CD8-positive, alpha-beta memory T cell (primary cell): ENCODE measurements around the gene MSH6. TPM values are rescaled to one million over a fixed set of nuclear protein-coding genes. Genes with fewer than 3 reads are reported as not detected.
A peak's percentile ranks its signal among the peaks of the same experiment; 100 is the strongest.

Source experiments
- CTCF ChIA-PET: fragments of 350-600 bp; sonication (Branson Sonifier 250); formaldehyde crosslinking; loops from one replicate; lab custom pipeline; 2021; ENCODE audit warnings: antibody characterized with exemption; lab: Charles Lee
- POLR2A ChIA-PET: fragments of 350-600 bp; sonication (Branson Sonifier 250); formaldehyde crosslinking; loops from one replicate; lab custom pipeline; 2021; ENCODE audit warnings: antibody characterized with exemption; lab: Charles Lee
- DNase-seq, 5 donors: peaks; one replicate each; pipeline versions ENCODE4 v3.0.0 to v3.0.0-alpha.2; 2020 to 2022; ENCODE audit warnings: mixed read lengths in 1 of 5
- H3K27ac ChIP-seq: one replicate; pipeline ENCODE4 v1.7.0; 2013; ENCODE audit warnings: low read depth, mild to moderate bottlenecking, low read length, moderate library complexity
- H3K27me3 ChIP-seq: 2 replicates; pipeline ENCODE4 v1.7.0; 2013; ENCODE audit warnings: low read length, mild to moderate bottlenecking; ENCODE audit not compliant: insufficient read depth, poor library complexity, severe bottlenecking
- H3K36me3 ChIP-seq: 2 replicates; pipeline ENCODE4 v1.7.0; 2013; ENCODE audit warnings: mild to moderate bottlenecking, low read length, moderate library complexity; ENCODE audit not compliant: insufficient read depth
- H3K4me1 ChIP-seq: 2 replicates; pipeline ENCODE4 v1.7.0; 2013; ENCODE audit warnings: mild to moderate bottlenecking, low read length, moderate library complexity; ENCODE audit not compliant: insufficient read depth
- H3K4me3 ChIP-seq: 2 replicates; pipeline ENCODE4 v1.7.0; 2013; ENCODE audit warnings: mild to moderate bottlenecking, low read length
- H3K9me3 ChIP-seq: 2 replicates; pipeline ENCODE4 v1.7.0; 2013; ENCODE audit warnings: mild to moderate bottlenecking, low read length
- H3K27ac Mint-ChIP-seq, 8 donors: one replicate each; pipeline ENCODE4 v1.8.0; 2020 to 2021; ENCODE audit warnings: mixed read lengths in 8 of 8, mild to moderate bottlenecking in 6 of 8, inconsistent platforms in 3 of 8, moderate library complexity in 3 of 8
- H3K27me3 Mint-ChIP-seq, 2 donors: one replicate each; pipeline ENCODE4 v1.8.0; 2020 to 2021; ENCODE audit warnings: mixed read lengths in 2 of 2, mild to moderate bottlenecking in 1 of 2, moderate library complexity in 1 of 2
- H3K36me3 Mint-ChIP-seq, 3 donors: one replicate each; pipeline ENCODE4 v1.8.0; 2020 to 2021; ENCODE audit warnings: mixed read lengths in 3 of 3, inconsistent platforms in 1 of 3, mild to moderate bottlenecking in 1 of 3
- H3K4me1 Mint-ChIP-seq, 3 donors: one replicate each; pipeline ENCODE4 v1.8.0; 2020 to 2021; ENCODE audit warnings: mixed read lengths in 3 of 3, inconsistent platforms in 1 of 3, mild to moderate bottlenecking in 1 of 3
- H3K4me3 Mint-ChIP-seq, 7 donors: one replicate each; pipeline ENCODE4 v1.8.0; 2020 to 2021; ENCODE audit warnings: mixed read lengths in 7 of 7, mild to moderate bottlenecking in 6 of 7, moderate library complexity in 4 of 7, inconsistent platforms in 2 of 7
- H3K9me3 Mint-ChIP-seq, 5 donors: one replicate each; pipeline ENCODE4 v1.8.0; 2020 to 2022; ENCODE audit warnings: mixed read lengths in 5 of 5, mild to moderate bottlenecking in 3 of 5, moderate library complexity in 2 of 5, inconsistent platforms in 1 of 5
- polyA plus RNA-seq: library from polyadenylated mRNA; unstranded; fragments of 300-500 nt; fragmentation: Illumina TruSeq; gene quantifications from one replicate; pipeline ENCODE4 v1.2.3, GENCODE V29; 2021
- total RNA-seq, 2 experiments: library from RNA; stranded (reverse); gene quantifications; one replicate each; pipeline ENCODE4 v1.2.3, GENCODE V29; 2021

Gene MSH6
- total and polyA plus RNA-seq, 3 experiments from 2014 or later = 17.6 to 152 (median 142) TPM

DNA sequence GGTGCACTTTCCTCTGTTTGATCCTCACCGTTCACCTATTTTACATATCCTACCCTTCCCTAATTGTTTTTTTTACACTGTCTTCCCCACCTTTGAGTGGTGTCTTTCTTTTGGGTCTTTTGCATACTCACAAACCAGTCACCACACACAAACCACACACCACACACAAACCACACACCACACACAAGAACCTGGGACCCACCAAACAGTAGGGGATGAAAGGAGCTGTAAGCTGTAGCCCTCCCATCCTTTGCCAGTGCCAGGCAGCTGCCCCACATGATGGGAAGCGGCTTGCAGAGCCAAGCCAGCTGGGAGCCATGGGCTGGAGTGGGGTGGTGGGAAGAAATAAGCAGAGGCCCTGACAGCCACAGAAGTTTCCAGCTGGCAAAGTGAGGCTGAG lies 38.9 kb upstream of the MSH6 start:
- DNase-seq = no peak
- ChIA-PET POLR2A (no interaction called here), CTCF (interaction anchor here (0.7 kb wide), 1 partner anchor 1156 kb away, joined by 3 read pairs; no protein-coding TSS in a partner anchor)
- H3K27me3 Mint-ChIP-seq = peaks cover 16 to 28% of the 10 kb centered on the region in 2 donors
- peaks cover 0 to 1% (median 0%) of the 10 kb centered on the region in 3 donors for H3K36me3 Mint-ChIP-seq
- H3K9me3 ChIP-seq = no peaks in the 10 kb centered on the region
- H3K27ac Mint-ChIP-seq = peak overlapping the region in 1 of 8 donors; percentile 87
- H3K27me3 ChIP-seq = peaks cover 3% of the 10 kb centered on the region
- no peak overlapping the region for H3K4me3 Mint-ChIP-seq
- no peak overlapping the region for H3K27ac ChIP-seq
- no peaks in the 10 kb centered on the region for H3K4me1 Mint-ChIP-seq
- H3K4me1 ChIP-seq = no peaks in the 10 kb centered on the region
- H3K36me3 ChIP-seq = no peaks in the 10 kb centered on the region
- no peak overlapping the region for H3K4me3 ChIP-seq
- peaks cover 0 to 17% (median 6%) of the 10 kb centered on the region in 5 donors for H3K9me3 Mint-ChIP-seq

DNA sequence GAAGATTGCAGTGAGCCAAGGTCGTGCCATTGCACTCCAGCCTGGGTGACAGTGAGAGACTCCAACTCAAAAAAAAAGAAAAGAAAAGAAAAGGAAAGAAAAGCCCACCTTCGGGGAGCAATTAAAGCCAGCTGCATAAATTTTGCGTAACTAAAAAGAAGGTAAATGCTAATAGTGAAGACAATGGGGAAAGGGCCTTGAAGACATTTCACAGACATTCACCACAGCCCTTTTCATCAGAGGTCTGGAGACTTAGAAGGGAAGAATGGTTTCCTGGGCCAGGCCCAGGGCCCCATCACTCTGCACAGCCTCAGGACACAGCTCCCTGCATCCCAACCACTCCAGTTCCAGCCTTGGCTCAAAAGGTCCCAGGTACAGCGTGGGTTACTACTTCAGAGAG lies 35.1 kb upstream of the MSH6 start:
- CTCF ChIA-PET = no interaction called here
- POLR2A ChIA-PET = no interaction called here
- Histone ChIP-seq H3K27me3 (no peaks in the 10 kb centered on the region), H3K4me3 (no peak overlapping the region), H3K4me1 (no peaks in the 10 kb centered on the region), H3K9me3 (no peaks in the 10 kb centered on the region), H3K36me3 (no peaks in the 10 kb centered on the region), H3K27ac (no peak overlapping the region)
- peaks cover 0 to 17% (median 6%) of the 10 kb centered on the region in 5 donors for H3K9me3 Mint-ChIP-seq
- DNase-seq = no peak
- no peak overlapping the region for H3K4me3 Mint-ChIP-seq
- H3K36me3 Mint-ChIP-seq = no peaks in the 10 kb centered on the region
- no peak overlapping the region for H3K27ac Mint-ChIP-seq
- peaks cover 0 to 11% (median 0%) of the 10 kb centered on the region in 3 donors for H3K4me1 Mint-ChIP-seq
- peaks cover 7 to 22% of the 10 kb centered on the region in 2 donors for H3K27me3 Mint-ChIP-seq

DNA sequence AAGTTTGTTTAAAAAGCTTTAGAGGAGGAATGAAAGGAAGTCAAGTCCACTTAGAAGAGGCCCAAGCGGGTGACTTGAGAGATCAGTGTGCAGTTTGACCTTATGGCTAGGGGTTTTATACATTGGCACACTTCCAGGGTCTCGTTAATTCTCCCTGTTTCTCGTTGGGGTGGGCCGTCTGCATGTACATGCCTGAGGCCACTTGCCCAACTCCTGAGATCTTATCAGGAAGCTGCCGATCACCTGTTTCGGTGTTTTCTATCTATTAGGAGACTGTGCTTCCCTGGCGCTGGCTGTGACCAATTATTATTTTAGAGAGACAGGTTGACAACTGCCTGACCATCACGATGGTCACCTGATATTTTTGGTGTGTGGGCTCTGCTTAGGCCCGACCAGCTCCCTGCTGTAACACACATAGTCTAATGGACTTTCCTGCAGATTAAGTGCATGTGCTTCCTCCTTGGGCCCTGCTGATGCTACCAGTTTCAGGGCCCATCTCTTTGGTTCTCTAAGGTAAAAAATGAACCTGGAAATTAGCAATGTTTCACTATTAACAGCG lies 31.0 kb upstream of the MSH6 start:
- peaks cover 0 to 11% (median 0%) of the 10 kb centered on the region in 3 donors for H3K4me1 Mint-ChIP-seq
- H3K27me3 ChIP-seq = no peaks in the 10 kb centered on the region
- CTCF ChIA-PET = no interaction called here
- no peak overlapping the region for H3K27ac ChIP-seq
- POLR2A ChIA-PET = interaction anchor here (2.0 kb wide), 1 partner anchor 31 kb away, joined by 9 read pairs; the partner anchor contains the start of gene MSH6
- H3K4me3 ChIP-seq = no peak overlapping the region
- peaks cover 0 to 4% of the 10 kb centered on the region in 2 donors for H3K27me3 Mint-ChIP-seq
- H3K36me3 Mint-ChIP-seq = no peaks in the 10 kb centered on the region
- peak overlapping the region in 3 of 7 donors; percentile 36 to 59 (median 52) for H3K4me3 Mint-ChIP-seq
- peaks cover 0 to 11% (median 4%) of the 10 kb centered on the region in 5 donors for H3K9me3 Mint-ChIP-seq
- no peaks in the 10 kb centered on the region for H3K4me1 ChIP-seq
- peak overlapping the region in 4 of 8 donors; percentile 70 to 81 (median 75) for H3K27ac Mint-ChIP-seq
- no peak for DNase-seq
- no peaks in the 10 kb centered on the region for H3K9me3 ChIP-seq
- H3K36me3 ChIP-seq = no peaks in the 10 kb centered on the region

DNA sequence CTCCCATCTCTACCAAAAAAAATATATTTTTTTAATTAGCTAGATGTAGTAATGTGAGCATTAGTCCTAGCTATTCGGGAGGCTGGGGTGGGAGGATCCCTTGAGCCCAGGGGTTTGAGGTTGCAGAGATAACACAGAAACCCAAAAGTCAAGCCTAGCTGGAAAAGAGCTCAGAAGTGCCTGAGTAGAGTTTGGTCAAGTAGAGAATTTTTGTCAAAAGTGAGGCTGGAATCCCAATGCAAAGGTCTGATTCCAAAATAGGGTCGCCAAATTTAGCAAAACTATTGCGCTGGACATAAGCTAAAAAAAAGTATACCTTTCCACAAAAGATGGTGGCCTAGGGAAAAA lies 15.5 kb upstream of the MSH6 start:
- peaks cover 4 to 6% of the 10 kb centered on the region in 2 donors for H3K27me3 Mint-ChIP-seq
- Histone ChIP-seq H3K4me1 (peaks cover 7% of the 10 kb centered on the region), H3K9me3 (no peaks in the 10 kb centered on the region), H3K36me3 (no peaks in the 10 kb centered on the region), H3K27me3 (no peaks in the 10 kb centered on the region), H3K27ac (no peak overlapping the region), H3K4me3 (no peak overlapping the region)
- H3K27ac Mint-ChIP-seq = no peak overlapping the region
- ChIA-PET CTCF (interaction anchor here (0.7 to 2.8 kb wide), 23 partner anchors 8 to 785 kb away, joined by 3 to 38 read pairs (median 3); partner anchors contain the start of genes MSH2 and MSH6), POLR2A (interaction anchor here (0.5 to 0.7 kb wide), 3 partner anchors 53 to 432 kb away, joined by 3 to 6 read pairs (median 3); no protein-coding TSS in a partner anchor)
- no peaks in the 10 kb centered on the region for H3K36me3 Mint-ChIP-seq
- DNase-seq = peak in 1 of 5 donors; percentile 15
- H3K4me1 Mint-ChIP-seq = peaks cover 3 to 6% (median 5%) of the 10 kb centered on the region in 3 donors
- H3K9me3 Mint-ChIP-seq = no peaks in the 10 kb centered on the region
- H3K4me3 Mint-ChIP-seq = peak overlapping the region in 1 of 7 donors; percentile 61

DNA sequence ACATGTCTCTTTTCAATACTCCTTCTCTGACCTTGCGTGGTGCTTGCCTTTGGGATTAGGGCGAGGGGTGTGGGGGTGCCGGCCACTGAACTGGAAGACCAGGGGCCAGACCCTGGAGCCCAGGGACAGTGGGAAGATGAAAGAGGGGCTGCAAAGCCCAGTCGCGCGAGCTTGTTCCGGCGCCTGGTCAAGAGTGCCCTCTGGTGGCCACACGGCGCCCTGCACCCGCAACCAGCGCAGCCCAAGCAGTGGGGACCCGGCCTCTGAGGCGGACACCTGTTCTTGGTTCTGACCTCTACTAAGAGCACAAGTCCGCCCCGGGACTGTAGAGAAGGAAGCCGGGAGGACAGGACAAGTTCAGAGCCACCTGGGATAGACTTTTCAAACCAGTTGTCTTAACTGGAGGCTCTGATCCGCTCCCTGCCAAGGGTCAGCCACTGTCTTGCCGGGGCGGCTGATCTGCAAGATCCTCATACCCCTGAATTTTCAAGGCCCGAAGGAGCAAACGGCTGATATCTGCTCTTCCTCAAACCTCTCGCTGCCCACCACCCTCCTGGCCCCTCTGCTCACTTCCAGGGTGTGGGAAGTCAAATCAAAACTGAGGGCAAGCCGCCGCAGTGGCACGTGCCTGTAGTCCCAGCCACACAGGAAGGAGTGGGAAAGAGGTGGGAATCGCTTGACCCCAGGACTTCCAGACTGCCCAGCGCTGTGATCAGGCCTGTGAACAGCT lies 14.9 kb upstream of the MSH6 start:
- H3K4me1 Mint-ChIP-seq = peaks cover 3 to 6% (median 5%) of the 10 kb centered on the region in 3 donors
- H3K27ac Mint-ChIP-seq = peak overlapping the region in 1 of 8 donors; percentile 70
- Histone ChIP-seq H3K27me3 (no peaks in the 10 kb centered on the region), H3K4me3 (no peak overlapping the region), H3K36me3 (no peaks in the 10 kb centered on the region), H3K4me1 (peaks cover 7% of the 10 kb centered on the region), H3K27ac (no peak overlapping the region), H3K9me3 (no peaks in the 10 kb centered on the region)
- no peaks in the 10 kb centered on the region for H3K36me3 Mint-ChIP-seq
- no peaks in the 10 kb centered on the region for H3K9me3 Mint-ChIP-seq
- CTCF ChIA-PET = interaction anchor here (0.7 to 2.8 kb wide), 23 partner anchors 9 to 786 kb away, joined by 3 to 38 read pairs (median 3); partner anchors contain the start of genes MSH2 and MSH6
- peak overlapping the region in 4 of 7 donors; percentile 23 to 61 (median 42) for H3K4me3 Mint-ChIP-seq
- peaks cover 4 to 6% of the 10 kb centered on the region in 2 donors for H3K27me3 Mint-ChIP-seq
- peak; percentile 48 to 75 (median 64) for DNase-seq
- POLR2A ChIA-PET = interaction anchor here (0.5 to 0.7 kb wide), 3 partner anchors 52 to 433 kb away, joined by 3 to 6 read pairs (median 3); no protein-coding TSS in a partner anchor

DNA sequence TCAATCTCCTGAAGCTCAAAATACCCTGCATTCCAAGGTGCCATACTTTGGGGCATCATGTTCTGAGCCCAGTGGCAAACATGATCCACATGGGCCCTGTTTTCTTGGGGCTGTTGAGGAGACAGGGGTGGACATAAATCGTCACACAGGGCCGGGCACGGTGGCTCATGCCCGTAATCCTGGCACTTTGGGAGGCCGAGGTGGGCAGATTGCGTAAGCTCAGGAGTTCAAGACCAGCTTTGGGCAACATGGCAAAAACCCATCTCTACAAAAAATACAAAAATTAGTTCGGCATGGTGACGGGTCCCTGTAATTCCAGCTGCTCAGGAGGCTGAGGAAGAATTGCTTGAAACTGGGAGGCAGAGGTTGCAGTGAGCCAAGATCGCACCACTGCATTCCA lies 13.6 kb upstream of the MSH6 start:
- no peak for DNase-seq
- Histone ChIP-seq H3K27ac (no peak overlapping the region), H3K4me1 (peaks cover 7% of the 10 kb centered on the region), H3K4me3 (no peak overlapping the region), H3K27me3 (no peaks in the 10 kb centered on the region), H3K9me3 (no peaks in the 10 kb centered on the region), H3K36me3 (no peaks in the 10 kb centered on the region)
- ChIA-PET CTCF (interaction anchor here (2.8 kb wide), 1 partner anchor 433 kb away, joined by 38 read pairs; no protein-coding TSS in a partner anchor), POLR2A (no interaction called here)
- H3K9me3 Mint-ChIP-seq = no peaks in the 10 kb centered on the region
- no peaks in the 10 kb centered on the region for H3K36me3 Mint-ChIP-seq
- H3K27me3 Mint-ChIP-seq = peaks cover under 1 to 1% of the 10 kb centered on the region in 2 donors
- no peak overlapping the region for H3K27ac Mint-ChIP-seq
- peaks cover 3 to 6% (median 5%) of the 10 kb centered on the region in 3 donors for H3K4me1 Mint-ChIP-seq
- no peak overlapping the region for H3K4me3 Mint-ChIP-seq

DNA sequence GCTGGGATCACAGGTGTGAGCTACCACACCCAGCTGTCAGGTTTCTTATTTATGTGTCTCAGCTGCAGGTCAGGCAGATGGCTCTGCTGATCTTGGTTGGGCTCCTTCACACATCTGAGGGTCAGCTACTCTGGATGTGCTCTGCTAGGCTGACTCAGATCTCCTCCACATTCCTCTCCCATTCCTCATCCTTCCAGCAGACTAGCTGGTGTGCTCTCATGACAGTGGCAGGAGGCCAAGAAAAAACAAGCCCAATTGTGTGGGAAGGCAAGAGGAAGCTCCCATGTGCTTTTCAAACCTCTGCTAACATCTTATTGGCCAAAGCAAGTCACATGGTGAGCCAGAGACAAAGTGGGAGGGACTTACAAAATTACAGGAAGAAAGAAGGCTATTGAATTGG lies 11.7 kb upstream of the MSH6 start:
- no peak overlapping the region for H3K4me3 ChIP-seq
- H3K9me3 ChIP-seq = no peaks in the 10 kb centered on the region
- Mint-ChIP-seq H3K36me3 (no peaks in the 10 kb centered on the region), H3K4me1 (peaks cover 3 to 6% (median 5%) of the 10 kb centered on the region in 3 donors), H3K27me3 (peaks cover 0 to 1% of the 10 kb centered on the region in 2 donors), H3K9me3 (no peaks in the 10 kb centered on the region), H3K4me3 (no peak overlapping the region), H3K27ac (no peak overlapping the region)
- ChIA-PET CTCF (interaction anchor here (0.7 to 1.5 kb wide), 3 partner anchors 12 to 436 kb away, joined by 3 to 8 read pairs (median 3); partner anchors contain the start of gene MSH6), POLR2A (no interaction called here)
- no peaks in the 10 kb centered on the region for H3K36me3 ChIP-seq
- DNase-seq = no peak
- no peak overlapping the region for H3K27ac ChIP-seq
- H3K27me3 ChIP-seq = no peaks in the 10 kb centered on the region
- H3K4me1 ChIP-seq = peaks cover 7% of the 10 kb centered on the region
